Transverse colon (tissue), 4 donors: ENCODE results near the gene ALG8.

Source experiments
- CTCF ChIP-seq, 5 experiments: fragments of 200-600 bp in 3 of 5; fragments of 450-650 bp in 2 of 5; sonication (generic) in 3 of 5; IDR thresholded peaks; 1 replicate in 2 of 5; 2 replicates in 3 of 5; pipeline ENCODE4 v1.5.1; 2016 to 2017; ENCODE audit warnings: antibody characterized with exemption in 5 of 5, inconsistent platforms in 3 of 5, mild to moderate bottlenecking in 2 of 5, moderate library complexity in 1 of 5
- EP300 ChIP-seq: sonication (generic); formaldehyde crosslinking; IDR thresholded peaks from one replicate; pipeline ENCODE4 v1.6.1; 2017; ENCODE audit warnings: antibody characterized with exemption, low read depth
- POLR2A ChIP-seq: fragments of 450-650 bp; IDR thresholded peaks from one replicate; pipeline ENCODE4 v1.6.1; 2016; ENCODE audit warnings: antibody characterized with exemption, mild to moderate bottlenecking, moderate library complexity
- POLR2AphosphoS5 ChIP-seq, 3 donors: sonication (generic); formaldehyde crosslinking; IDR thresholded peaks; one replicate each; pipeline ENCODE4 v1.6.1; 2016; ENCODE audit warnings: antibody characterized with exemption in 3 of 3

DNA sequence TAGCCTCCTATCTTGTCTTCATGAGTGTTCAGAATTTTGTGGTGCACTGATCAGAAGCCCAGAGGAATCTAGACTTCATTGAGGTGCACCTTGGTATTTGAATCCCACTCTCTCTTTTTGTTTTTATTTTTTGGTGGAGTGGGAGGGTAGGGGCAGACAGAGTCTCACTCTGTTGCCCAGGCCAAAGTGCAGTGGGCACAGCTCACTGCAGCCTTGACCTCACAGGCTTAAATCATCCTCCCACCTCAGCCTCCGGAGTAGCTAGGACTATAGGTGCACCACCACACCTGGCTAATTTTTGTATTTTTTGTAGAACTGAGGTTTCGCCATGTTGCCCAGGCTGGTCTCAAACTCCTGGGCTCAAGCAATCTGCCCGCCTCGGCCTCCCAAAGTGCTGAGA lies 10.9 kb upstream of the ALG8 start:
- no peak for TF ChIP-seq CTCF (IDR thresholded peaks at IDR 0.05)
- no peak for TF ChIP-seq POLR2A
- TF ChIP-seq POLR2AphosphoS5 (IDR thresholded peaks at IDR 0.05) = no peak
- no peak for TF ChIP-seq EP300
